Spleen (tissue), 7 donors: ENCODE results near the gene SHC3.

Source experiments
- CTCF ChIP-seq, 11 experiments: fragments of 200-600 bp in 7 of 11; fragments of 450-650 bp in 4 of 11; sonication (generic) in 4 of 11; IDR thresholded peaks in 8 of 11; conservative IDR thresholded peaks in 3 of 11; 1 replicate in 7 of 11; 2 replicates in 4 of 11; pipeline versions ENCODE4 v1.4.0 to v1.8.0; 2016 to 2021; ENCODE audit warnings: antibody characterized with exemption in 11 of 11, inconsistent platforms in 4 of 11, mild to moderate bottlenecking in 1 of 11
- POLR2A ChIP-seq, 3 donors: fragments of 450-650 bp; IDR thresholded peaks; one replicate each; pipeline ENCODE4 v1.5.1; 2017; ENCODE audit warnings: antibody characterized with exemption in 3 of 3, mild to moderate bottlenecking in 1 of 3
- POLR2AphosphoS5 ChIP-seq, 3 donors: sonication (generic); formaldehyde crosslinking; IDR thresholded peaks; one replicate each; pipeline ENCODE4 v1.5.1; 2017; ENCODE audit warnings: antibody characterized with exemption in 3 of 3
- donor health status: DM: no; HTN: no; CAD: no; lungs with moderate emphysema.
- donor health status: DM: no; HTN: no; CAD: no.
- donor health status: DM: no; HTN: no; CAD: no.

GRCh38 chr9:88994469-88995199 lies 184.0 kb downstream of the SHC3 start:
- TF ChIP-seq CTCF (IDR thresholded peaks at IDR 0.05 in 8 of 11, conservative IDR thresholded peaks at IDR 0.05 in 3 of 11): no peak
- no peak for TF ChIP-seq POLR2A (IDR thresholded peaks at IDR 0.05)
- TF ChIP-seq POLR2AphosphoS5 (IDR thresholded peaks at IDR 0.05): no peak
